Astrocyte (in vitro differentiated cells and primary cell): Measurements from ENCODE around the gene PLIN5.

Experiments used
- EZH2 ChIP-seq: IDR thresholded peaks from 2 replicates; pipeline ENCODE4 v1.6.1; 2012; ENCODE audit warnings: mild to moderate bottlenecking, low read length, inconsistent platforms; ENCODE audit not compliant: insufficient read depth
- TF ChIP-seq, protein P1 (sequence below): IDR thresholded peaks from 2 replicates; pipeline ENCODE4 v1.5.1; 2011; ENCODE audit warnings: low read depth, mild to moderate bottlenecking, inconsistent platforms, low read length, moderate library complexity; ENCODE audit not compliant: insufficient read depth

DNA sequence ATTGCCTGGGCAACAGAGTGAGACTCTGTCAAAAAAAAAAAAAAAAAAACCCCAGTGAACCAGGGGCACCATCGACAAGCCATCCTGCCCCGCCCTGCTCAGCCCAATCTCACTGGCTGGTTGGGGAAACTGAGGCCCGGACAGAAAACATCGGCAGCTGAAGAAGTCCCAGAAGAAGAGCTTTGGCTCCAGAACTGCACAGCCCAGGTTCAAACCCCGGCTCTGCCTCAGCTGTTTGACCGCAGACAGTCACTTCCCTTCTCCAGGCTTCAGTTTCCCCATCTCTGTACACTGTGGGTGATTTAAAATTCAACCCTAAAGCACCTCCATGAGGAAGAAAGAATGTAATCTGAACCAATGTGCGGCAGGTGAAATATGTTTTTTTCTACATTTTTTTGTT, 33.9 kb upstream of the PLIN5 start:
- TF ChIP-seq, protein P1, sequence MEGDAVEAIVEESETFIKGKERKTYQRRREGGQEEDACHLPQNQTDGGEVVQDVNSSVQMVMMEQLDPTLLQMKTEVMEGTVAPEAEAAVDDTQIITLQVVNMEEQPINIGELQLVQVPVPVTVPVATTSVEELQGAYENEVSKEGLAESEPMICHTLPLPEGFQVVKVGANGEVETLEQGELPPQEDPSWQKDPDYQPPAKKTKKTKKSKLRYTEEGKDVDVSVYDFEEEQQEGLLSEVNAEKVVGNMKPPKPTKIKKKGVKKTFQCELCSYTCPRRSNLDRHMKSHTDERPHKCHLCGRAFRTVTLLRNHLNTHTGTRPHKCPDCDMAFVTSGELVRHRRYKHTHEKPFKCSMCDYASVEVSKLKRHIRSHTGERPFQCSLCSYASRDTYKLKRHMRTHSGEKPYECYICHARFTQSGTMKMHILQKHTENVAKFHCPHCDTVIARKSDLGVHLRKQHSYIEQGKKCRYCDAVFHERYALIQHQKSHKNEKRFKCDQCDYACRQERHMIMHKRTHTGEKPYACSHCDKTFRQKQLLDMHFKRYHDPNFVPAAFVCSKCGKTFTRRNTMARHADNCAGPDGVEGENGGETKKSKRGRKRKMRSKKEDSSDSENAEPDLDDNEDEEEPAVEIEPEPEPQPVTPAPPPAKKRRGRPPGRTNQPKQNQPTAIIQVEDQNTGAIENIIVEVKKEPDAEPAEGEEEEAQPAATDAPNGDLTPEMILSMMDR: no peak
- TF ChIP-seq EZH2: no peak
